ENCODE results near the gene LPAR6. TPM values are rescaled to one million over a fixed set of nuclear protein-coding genes. Genes with fewer than 3 reads are reported as not detected.

LPAR6 gene
- total and polyA plus RNA-seq, 7 donors: 4.1 to 11.0 (median 5.8) TPM

DNA sequence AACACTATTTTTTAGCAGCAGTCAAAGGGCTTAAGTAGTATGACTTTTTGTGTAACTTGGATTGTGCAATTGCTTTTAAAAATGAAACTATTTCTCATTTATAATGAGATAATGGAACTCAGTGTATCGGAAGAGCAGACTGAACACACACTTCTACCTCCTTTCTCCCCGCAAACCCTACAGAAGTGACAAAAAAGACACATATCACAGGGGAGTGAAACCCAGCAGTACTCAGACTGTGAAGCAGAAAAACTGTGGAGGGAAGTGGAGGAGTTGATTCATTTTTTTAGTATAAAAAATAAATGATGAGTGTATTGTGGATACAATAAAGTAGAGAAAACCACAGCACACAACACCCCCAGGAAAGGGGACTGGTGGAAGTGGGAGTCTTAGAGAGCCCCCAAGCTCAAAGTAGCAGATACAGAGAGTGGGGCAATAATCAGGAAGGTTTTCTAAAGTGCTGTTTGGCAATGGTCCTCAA is 9.7 kb downstream of the LPAR6 start:
- Histone ChIP-seq H3K36me3 (ENCODE audit: insufficient read depth in 1 of 2, low read depth in 1 of 2) (peaks cover 0 to 3% of the 10 kb centered on the region in 2 donors), H3K27me3 (ENCODE audit: insufficient read depth in 3 of 3, low read length in 2 of 3) (no peaks in the 10 kb centered on the region), H3K4me1 (peaks cover 5% of the 10 kb centered on the region), H3K27ac (no peak overlapping the region), H3K9me3 (no peaks in the 10 kb centered on the region), H3K4me3 (peak overlapping the region; percentile 29)
- peak in 1 of 4 donors; percentile 40 for ATAC-seq
- 64 to 70% (median 65%) methylated on average over 2 of the region's 2 CpGs for WGBS, 3 donors
- TF ChIP-seq, protein P1, sequence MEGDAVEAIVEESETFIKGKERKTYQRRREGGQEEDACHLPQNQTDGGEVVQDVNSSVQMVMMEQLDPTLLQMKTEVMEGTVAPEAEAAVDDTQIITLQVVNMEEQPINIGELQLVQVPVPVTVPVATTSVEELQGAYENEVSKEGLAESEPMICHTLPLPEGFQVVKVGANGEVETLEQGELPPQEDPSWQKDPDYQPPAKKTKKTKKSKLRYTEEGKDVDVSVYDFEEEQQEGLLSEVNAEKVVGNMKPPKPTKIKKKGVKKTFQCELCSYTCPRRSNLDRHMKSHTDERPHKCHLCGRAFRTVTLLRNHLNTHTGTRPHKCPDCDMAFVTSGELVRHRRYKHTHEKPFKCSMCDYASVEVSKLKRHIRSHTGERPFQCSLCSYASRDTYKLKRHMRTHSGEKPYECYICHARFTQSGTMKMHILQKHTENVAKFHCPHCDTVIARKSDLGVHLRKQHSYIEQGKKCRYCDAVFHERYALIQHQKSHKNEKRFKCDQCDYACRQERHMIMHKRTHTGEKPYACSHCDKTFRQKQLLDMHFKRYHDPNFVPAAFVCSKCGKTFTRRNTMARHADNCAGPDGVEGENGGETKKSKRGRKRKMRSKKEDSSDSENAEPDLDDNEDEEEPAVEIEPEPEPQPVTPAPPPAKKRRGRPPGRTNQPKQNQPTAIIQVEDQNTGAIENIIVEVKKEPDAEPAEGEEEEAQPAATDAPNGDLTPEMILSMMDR (IDR thresholded peaks at IDR 0.05): no peak
- no peak for DNase-seq
- intact Hi-C loops (cut with DNase I): no loop called here

DNA sequence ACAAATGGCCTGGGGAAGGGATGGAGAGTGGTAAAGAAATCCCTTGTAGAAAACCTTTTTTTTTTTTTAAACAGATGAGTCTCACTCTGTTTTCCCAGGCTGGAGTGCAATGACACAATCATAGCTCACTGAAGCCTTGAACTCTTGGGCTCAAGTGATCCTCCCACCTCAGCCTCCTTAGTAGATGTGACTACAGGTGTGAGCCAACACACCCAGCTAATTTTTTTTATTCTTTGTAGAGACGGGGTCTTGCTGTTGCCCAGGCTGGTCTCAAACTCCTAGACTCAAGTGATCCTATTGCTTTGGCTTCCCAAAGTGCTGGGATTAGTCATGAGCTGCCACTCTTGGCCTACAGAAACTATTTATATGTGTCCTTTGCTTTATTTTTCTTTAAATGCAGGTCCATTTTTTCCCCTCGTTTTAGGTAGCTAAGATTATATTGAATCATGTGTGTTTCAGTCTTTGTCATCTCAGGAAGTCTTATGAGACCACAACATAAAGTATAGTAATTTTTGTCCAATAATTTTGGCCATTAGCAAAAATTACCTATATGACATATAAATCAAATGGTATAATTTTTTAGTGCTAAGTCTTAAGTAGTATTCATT is 10.5 kb downstream of the LPAR6 start:
- H3K4me3 ChIP-seq: no peak overlapping the region
- H3K27ac ChIP-seq: no peak overlapping the region
- no peaks in the 10 kb centered on the region for H3K9me3 ChIP-seq
- no peak for DNase-seq
- no peaks in the 10 kb centered on the region for H3K27me3 ChIP-seq (ENCODE audit: insufficient read depth in 3 of 3, low read length in 2 of 3)
- WGBS, 3 donors: 72 to 79% (median 73%) methylated on average over 2 of the region's 2 CpGs
- TF ChIP-seq, protein P1 (IDR thresholded peaks at IDR 0.05): no peak
- ATAC-seq: no peak
- intact Hi-C loops (cut with DNase I): no loop called here
- H3K4me1 ChIP-seq: peaks cover 5% of the 10 kb centered on the region
- peaks cover 0 to 3% of the 10 kb centered on the region in 2 donors for H3K36me3 ChIP-seq (ENCODE audit: insufficient read depth in 1 of 2, low read depth in 1 of 2)

DNA sequence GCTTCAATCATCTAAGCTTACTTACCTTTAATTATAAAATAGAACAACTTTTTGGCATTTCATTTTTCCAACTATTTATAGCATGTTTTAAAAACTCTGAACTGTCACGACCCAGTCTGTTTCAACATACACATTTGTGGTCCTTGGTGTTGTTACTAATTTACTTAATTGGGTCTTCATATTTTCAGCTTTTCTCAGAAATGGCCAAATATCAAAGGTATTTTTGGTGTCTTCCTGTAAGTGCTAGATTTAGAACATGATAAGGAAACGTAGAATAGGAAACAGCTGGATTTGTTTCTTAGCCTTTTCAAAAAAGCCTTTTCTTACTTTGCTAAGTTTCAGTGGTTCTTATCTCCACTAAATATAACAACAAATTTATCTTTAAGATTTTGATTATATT is 11.4 kb downstream of the LPAR6 start:
- WGBS, 3 donors: 56 to 63% (median 57%) methylated on average over 2 of the region's 2 CpGs
- ATAC-seq (no peak), DNase-seq (no peak)
- Histone ChIP-seq H3K9me3 (no peaks in the 10 kb centered on the region), H3K4me3 (no peak overlapping the region), H3K36me3 (ENCODE audit: insufficient read depth in 1 of 2, low read depth in 1 of 2) (peaks cover 0 to under 1% of the 10 kb centered on the region in 2 donors), H3K27ac (peak overlapping the region; percentile 3), H3K27me3 (ENCODE audit: insufficient read depth in 3 of 3, low read length in 2 of 3) (no peaks in the 10 kb centered on the region), H3K4me1 (peaks cover 5% of the 10 kb centered on the region)
- TF ChIP-seq, protein P1 (IDR thresholded peaks at IDR 0.05): no peak
- intact Hi-C loops (cut with DNase I): no loop called here

DNA sequence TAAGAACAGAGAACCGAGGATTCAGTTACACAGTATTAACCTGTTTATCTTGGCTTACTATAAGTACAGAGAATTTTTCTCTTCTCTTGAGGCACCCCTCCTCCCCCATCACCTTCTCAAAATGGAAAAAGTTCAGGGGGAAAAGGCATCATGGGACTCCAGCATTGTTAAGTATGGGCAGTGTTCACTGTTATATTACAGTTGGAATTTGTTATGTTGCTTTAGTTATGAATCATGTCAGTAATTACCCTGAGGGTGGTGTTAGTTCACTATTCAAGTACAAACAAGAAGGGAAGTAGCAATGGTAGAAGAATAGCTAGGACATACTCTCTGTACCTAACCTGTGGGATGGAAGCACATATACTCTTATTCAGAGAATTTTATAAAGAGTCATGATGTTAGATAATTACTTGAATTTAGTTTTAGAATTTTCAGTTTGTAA is 12.0 kb downstream of the LPAR6 start:
- 58 to 68% (median 62%) methylated on average over 1 of the region's 1 CpG for WGBS, 3 donors
- no peak for DNase-seq
- intact Hi-C loops (cut with DNase I): no loop called here
- Histone ChIP-seq H3K27me3 (ENCODE audit: insufficient read depth in 3 of 3, low read length in 2 of 3) (no peaks in the 10 kb centered on the region), H3K36me3 (ENCODE audit: insufficient read depth in 1 of 2, low read depth in 1 of 2) (no peaks in the 10 kb centered on the region), H3K4me1 (peaks cover 5% of the 10 kb centered on the region), H3K27ac (peak overlapping the region; percentile 3), H3K4me3 (no peak overlapping the region), H3K9me3 (no peaks in the 10 kb centered on the region)
- TF ChIP-seq, protein P1 (IDR thresholded peaks at IDR 0.05): no peak
- ATAC-seq: peak in 2 of 4 donors; percentile 43 to 74
